Measurements from ENCODE around the gene PDE6B.
"Not testable (repeated sequence)": the region's sequence is repeated elsewhere in the genome, so short reads cannot be mapped to it uniquely, and the experiment has no call there.

PDE6B gene

GRCh38 chr4:581181-581580, 44.2 kb upstream of the PDE6B start:
- no peaks in the 10 kb centered on the region for H3K9me3 ChIP-seq (ENCODE audit: low read depth, low read length)
- H3K9ac ChIP-seq (ENCODE audit: insufficient read length): no peak overlapping the region
- no peak for DNase-seq (ENCODE audit: low read depth, low spot score)
- H3K27ac ChIP-seq: no peak overlapping the region
- peaks cover 22% of the 10 kb centered on the region; the same call in 1 of the 2 replicates for H3K36me3 ChIP-seq (ENCODE audit: insufficient read depth, low read length)
- TF ChIP-seq EZH2 (IDR thresholded peaks at IDR 0.05) (no peak), POLR2AphosphoS5 (IDR thresholded peaks at IDR 0.05; ENCODE audit: borderline replicate concordance, low read depth, low read length) (no peak)
- no peak overlapping the region for H3K4me3 ChIP-seq

GRCh38 chr4:581753-582361, 43.5 kb upstream of the PDE6B start:
- Histone ChIP-seq H3K9me3 (ENCODE audit: low read depth, low read length) (no peaks in the 10 kb centered on the region), H3K27ac (no peak overlapping the region), H3K36me3 (ENCODE audit: insufficient read depth, low read length) (peaks cover 24% of the 10 kb centered on the region; the same call in 1 of the 2 replicates), H3K9ac (ENCODE audit: insufficient read length) (no peak overlapping the region), H3K4me3 (no peak overlapping the region)
- no peak for DNase-seq (ENCODE audit: low read depth, low spot score)
- TF ChIP-seq POLR2AphosphoS5 (IDR thresholded peaks at IDR 0.05; ENCODE audit: borderline replicate concordance, low read depth, low read length) (no peak), EZH2 (IDR thresholded peaks at IDR 0.05) (no peak), FOXP2 (optimal IDR thresholded peaks at IDR 0.05; ENCODE audit: control extremely low read depth, extremely low read length, insufficient read depth) (no peak)

DNA sequence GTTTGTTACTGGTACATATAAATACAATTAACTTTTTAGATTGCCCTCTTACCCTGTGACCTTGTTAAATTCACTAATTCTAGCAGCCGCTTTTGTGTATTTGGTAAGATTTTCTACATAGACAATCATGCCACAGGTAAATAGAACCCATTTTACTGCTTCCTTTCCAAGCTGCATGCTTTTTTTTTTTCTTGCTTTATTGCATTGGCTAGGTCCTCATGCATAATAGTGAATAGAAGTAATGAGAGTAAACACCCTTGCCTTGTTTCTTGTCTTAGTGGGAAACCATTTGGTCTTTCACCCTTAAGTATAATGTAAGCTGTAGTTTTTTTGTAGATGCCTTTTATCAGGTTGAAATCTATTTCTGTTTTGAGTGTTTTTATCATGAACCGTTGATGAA, 41.6 kb upstream of the PDE6B start:
- Histone ChIP-seq H3K9ac (ENCODE audit: insufficient read length) (no peak overlapping the region), H3K27ac (no peak overlapping the region), H3K4me3 (no peak overlapping the region), H3K36me3 (ENCODE audit: insufficient read depth, low read length) (peaks cover 34% of the 10 kb centered on the region; the same call in 1 of the 2 replicates), H3K9me3 (ENCODE audit: low read depth, low read length) (no peaks in the 10 kb centered on the region)
- no peak for DNase-seq (ENCODE audit: low read depth, low spot score)
- no peak for TF ChIP-seq FOXP2 (optimal IDR thresholded peaks at IDR 0.05; ENCODE audit: control extremely low read depth, extremely low read length, insufficient read depth)
- TF ChIP-seq POLR2AphosphoS5 (IDR thresholded peaks at IDR 0.05; ENCODE audit: borderline replicate concordance, low read depth, low read length): no peak
- no peak for TF ChIP-seq EZH2 (IDR thresholded peaks at IDR 0.05)

- no peaks in the 10 kb centered on the region for H3K9me3 ChIP-seq (ENCODE audit: low read depth, low read length)
- H3K36me3 ChIP-seq (ENCODE audit: insufficient read depth, low read length): peaks cover 22% of the 10 kb centered on the region; the same call in 1 of the 2 replicates
- no peak overlapping the region for H3K4me3 ChIP-seq
- TF ChIP-seq EZH2 (IDR thresholded peaks at IDR 0.05): no peak
- TF ChIP-seq FOXP2 (optimal IDR thresholded peaks at IDR 0.05; ENCODE audit: control extremely low read depth, extremely low read length, insufficient read depth): no peak
- TF ChIP-seq POLR2AphosphoS5 (IDR thresholded peaks at IDR 0.05; ENCODE audit: borderline replicate concordance, low read depth, low read length): no peak
- no peak overlapping the region for H3K9ac ChIP-seq (ENCODE audit: insufficient read length)
- no peak for DNase-seq (ENCODE audit: low read depth, low spot score)
- H3K27ac ChIP-seq: no peak overlapping the region
Measured at GRCh38 chr4:587671-588350, 37.6 kb upstream of the PDE6B start.

- TF ChIP-seq EZH2 (IDR thresholded peaks at IDR 0.05) (no peak), FOXP2 (optimal IDR thresholded peaks at IDR 0.05; ENCODE audit: control extremely low read depth, extremely low read length, insufficient read depth) (no peak), POLR2AphosphoS5 (IDR thresholded peaks at IDR 0.05; ENCODE audit: borderline replicate concordance, low read depth, low read length) (no peak)
- Histone ChIP-seq H3K9me3 (ENCODE audit: low read depth, low read length) (no peaks in the 10 kb centered on the region), H3K36me3 (ENCODE audit: insufficient read depth, low read length) (peaks cover 22% of the 10 kb centered on the region; the same call in 1 of the 2 replicates), H3K9ac (ENCODE audit: insufficient read length) (no peak overlapping the region), H3K4me3 (no peak overlapping the region), H3K27ac (no peak overlapping the region)
- DNase-seq (ENCODE audit: low read depth, low spot score): no peak
Measured at GRCh38 chr4:588351-588849, 37.0 kb upstream of the PDE6B start.

GRCh38 chr4:589219-589963, 36.0 kb upstream of the PDE6B start:
- Histone ChIP-seq H3K9ac (ENCODE audit: insufficient read length) (no peak overlapping the region), H3K36me3 (ENCODE audit: insufficient read depth, low read length) (peaks cover 17% of the 10 kb centered on the region; the same call in 1 of the 2 replicates), H3K4me3 (no peak overlapping the region), H3K9me3 (ENCODE audit: low read depth, low read length) (no peaks in the 10 kb centered on the region), H3K27ac (no peak overlapping the region)
- DNase-seq (ENCODE audit: low read depth, low spot score): no peak
- TF ChIP-seq EZH2 (IDR thresholded peaks at IDR 0.05): no peak
- TF ChIP-seq POLR2AphosphoS5 (IDR thresholded peaks at IDR 0.05; ENCODE audit: borderline replicate concordance, low read depth, low read length): no peak
- TF ChIP-seq FOXP2 (optimal IDR thresholded peaks at IDR 0.05; ENCODE audit: control extremely low read depth, extremely low read length, insufficient read depth): no peak

DNA sequence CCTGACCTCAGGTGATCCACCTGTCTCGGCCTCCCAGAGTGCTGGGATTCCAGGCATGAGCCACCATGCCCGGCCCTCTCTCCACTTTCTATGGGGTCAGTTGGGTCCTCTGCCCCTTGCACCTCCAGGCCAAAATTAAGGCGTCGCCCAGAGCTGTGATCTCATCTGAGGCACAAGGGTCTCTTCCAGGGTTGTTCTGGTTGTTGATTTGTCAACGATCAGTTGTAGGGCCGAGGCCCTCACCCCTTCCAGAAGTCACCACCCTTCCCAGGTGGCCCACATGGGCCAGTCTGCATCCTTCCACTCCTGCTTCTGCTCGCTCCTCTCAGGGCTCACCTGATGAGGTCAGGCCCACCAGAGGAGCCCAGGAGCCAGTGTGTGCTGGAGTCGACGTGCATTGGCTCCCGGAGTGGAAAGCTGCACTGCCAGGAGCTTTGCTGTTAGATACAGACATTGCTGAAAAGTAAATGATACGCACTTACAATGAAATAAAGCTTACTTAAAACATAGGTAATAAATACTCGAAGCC, 35.0 kb upstream of the PDE6B start:
- no peak for TF ChIP-seq POLR2AphosphoS5 (IDR thresholded peaks at IDR 0.05; ENCODE audit: borderline replicate concordance, low read depth, low read length)
- TF ChIP-seq EZH2 (IDR thresholded peaks at IDR 0.05): no peak
- TF ChIP-seq FOXP2 (optimal IDR thresholded peaks at IDR 0.05; ENCODE audit: control extremely low read depth, extremely low read length, insufficient read depth): no peak
- H3K36me3 ChIP-seq (ENCODE audit: insufficient read depth, low read length): peaks cover 17% of the 10 kb centered on the region; the same call in 1 of the 2 replicates
- no peak overlapping the region for H3K4me3 ChIP-seq
- no peaks in the 10 kb centered on the region for H3K9me3 ChIP-seq (ENCODE audit: low read depth, low read length)
- no peak for DNase-seq (ENCODE audit: low read depth, low spot score)
- no peak overlapping the region for H3K9ac ChIP-seq (ENCODE audit: insufficient read length)
- no peak overlapping the region for H3K27ac ChIP-seq

- DNase-seq (ENCODE audit: low read depth, low spot score): not testable (repeated sequence)
Measured at GRCh38 chr4:592178-592577, 33.2 kb upstream of the PDE6B start.

More at GRCh38 chr4:592178-592577, 33.2 kb upstream of the PDE6B start:
- H3K9me3 ChIP-seq (ENCODE audit: low read depth, low read length); H3K27ac ChIP-seq; H3K9ac ChIP-seq (ENCODE audit: insufficient read length); H3K4me3 ChIP-seq: not testable (repeated sequence)
- H3K36me3 ChIP-seq (ENCODE audit: insufficient read depth, low read length): peaks cover 11% of the 10 kb centered on the region; the same call in 1 of the 2 replicates
